ENCODE data around the gene SAE1.

DNA sequence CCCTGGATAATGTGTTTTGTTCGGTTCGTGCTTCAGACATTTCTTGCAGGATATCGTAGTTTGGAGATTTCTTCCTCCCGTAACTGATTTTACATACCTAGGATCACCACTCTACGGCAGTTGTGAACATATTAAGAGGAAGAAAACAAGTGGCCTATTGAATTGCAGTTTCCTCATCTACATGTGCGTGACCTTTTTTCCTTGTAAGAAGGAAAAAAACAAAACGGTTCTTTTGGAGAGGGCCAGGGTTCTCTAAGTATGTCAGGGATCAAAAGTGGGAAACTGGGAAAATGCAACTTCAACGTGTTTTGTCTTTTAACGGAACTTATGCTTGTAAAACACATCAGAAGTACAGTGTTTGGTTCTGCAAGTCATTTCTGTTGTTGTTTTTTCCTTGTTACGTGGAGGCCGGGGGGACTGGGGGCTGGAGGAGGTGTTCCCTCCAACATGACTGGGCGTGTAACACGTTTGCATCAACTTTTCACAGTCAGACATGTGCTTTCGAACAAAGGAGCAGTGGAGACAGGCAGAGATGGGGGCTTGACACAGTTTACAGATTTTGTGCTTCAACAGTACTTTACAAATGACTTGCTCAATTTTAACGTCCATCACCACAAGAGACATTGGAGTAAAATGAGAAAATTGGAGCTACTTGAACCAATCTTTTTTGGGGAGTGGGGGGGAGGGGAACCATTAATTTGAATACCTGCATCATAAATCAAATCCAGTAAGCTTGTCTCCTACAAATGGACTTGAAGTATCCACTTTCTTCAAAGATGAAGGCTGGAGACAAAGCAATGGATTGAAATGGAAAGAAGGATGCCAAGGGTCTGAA is 20.9 kb upstream of the SAE1 start:
- TF ChIP-seq EZH2 (IDR thresholded peaks at IDR 0.05) = no peak
- TF ChIP-seq, protein P1, sequence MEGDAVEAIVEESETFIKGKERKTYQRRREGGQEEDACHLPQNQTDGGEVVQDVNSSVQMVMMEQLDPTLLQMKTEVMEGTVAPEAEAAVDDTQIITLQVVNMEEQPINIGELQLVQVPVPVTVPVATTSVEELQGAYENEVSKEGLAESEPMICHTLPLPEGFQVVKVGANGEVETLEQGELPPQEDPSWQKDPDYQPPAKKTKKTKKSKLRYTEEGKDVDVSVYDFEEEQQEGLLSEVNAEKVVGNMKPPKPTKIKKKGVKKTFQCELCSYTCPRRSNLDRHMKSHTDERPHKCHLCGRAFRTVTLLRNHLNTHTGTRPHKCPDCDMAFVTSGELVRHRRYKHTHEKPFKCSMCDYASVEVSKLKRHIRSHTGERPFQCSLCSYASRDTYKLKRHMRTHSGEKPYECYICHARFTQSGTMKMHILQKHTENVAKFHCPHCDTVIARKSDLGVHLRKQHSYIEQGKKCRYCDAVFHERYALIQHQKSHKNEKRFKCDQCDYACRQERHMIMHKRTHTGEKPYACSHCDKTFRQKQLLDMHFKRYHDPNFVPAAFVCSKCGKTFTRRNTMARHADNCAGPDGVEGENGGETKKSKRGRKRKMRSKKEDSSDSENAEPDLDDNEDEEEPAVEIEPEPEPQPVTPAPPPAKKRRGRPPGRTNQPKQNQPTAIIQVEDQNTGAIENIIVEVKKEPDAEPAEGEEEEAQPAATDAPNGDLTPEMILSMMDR (IDR thresholded peaks at IDR 0.05) = no peak
